Calu3 (cell line): Measurements from ENCODE around the gene MAP1LC3A. TPM values are rescaled to one million over a fixed set of nuclear protein-coding genes. Genes with fewer than 3 reads are reported as not detected.

Experiments used
- BruUV-seq: library from RNA; stranded (reverse); fragments of 400-500 nt; replicated peaks from 2 replicates; lab custom pipeline; 2021; lab: Mats Ljungman, UMichigan
- CTCF ChIA-PET: fragments of 300-600 bp; sonication (Branson Sonifier 250); formaldehyde crosslinking; loops from one replicate; lab custom pipeline; 2022; ENCODE audit warnings: antibody characterized with exemption; lab: Charles Lee
- DNase-seq: peaks from one replicate; pipeline ENCODE4 v3.0.0; 2022
- H3K27ac Mint-ChIP-seq: one replicate; pipeline ENCODE4 v1.8.0; 2022; ENCODE audit warnings: mixed read lengths; ENCODE audit not compliant: unreplicated experiment
- H3K27me3 Mint-ChIP-seq: one replicate; pipeline ENCODE4 v1.8.0; 2022; ENCODE audit warnings: mixed read lengths; ENCODE audit not compliant: unreplicated experiment
- H3K36me3 Mint-ChIP-seq: one replicate; pipeline ENCODE4 v1.8.0; 2022; ENCODE audit warnings: mild to moderate bottlenecking, moderate library complexity, mixed read lengths; ENCODE audit not compliant: insufficient read depth, unreplicated experiment
- H3K4me1 Mint-ChIP-seq: one replicate; pipeline ENCODE4 v1.8.0; 2022; ENCODE audit warnings: mild to moderate bottlenecking, low read depth, mixed read lengths; ENCODE audit not compliant: unreplicated experiment
- H3K4me3 Mint-ChIP-seq: one replicate; pipeline ENCODE4 v1.8.0; 2022; ENCODE audit warnings: mild to moderate bottlenecking, low read depth, moderate library complexity, mixed read lengths; ENCODE audit not compliant: unreplicated experiment
- H3K9me3 Mint-ChIP-seq: one replicate; pipeline ENCODE4 v1.8.0; 2022; ENCODE audit warnings: low read depth, mixed read lengths; ENCODE audit not compliant: unreplicated experiment
- intact Hi-C: fragments of 100-400 bp; cut with micrococcal nuclease; formaldehyde crosslinking; loops from one replicate; pipeline ENCODE4 v1.10.0; 2022; ENCODE audit not compliant: unreplicated experiment
- total RNA-seq: library from RNA; stranded (reverse); gene quantifications from 2 replicates; pipeline ENCODE4 v1.2.3, GENCODE V29; 2022
- TF ChIP-seq, protein P1 (sequence below): fragments of 200-600 bp; IDR thresholded peaks from one replicate; pipeline ENCODE4 v1.8.0; 2022; ENCODE audit warnings: antibody characterized with exemption; ENCODE audit not compliant: unreplicated experiment

MAP1LC3A gene
- total RNA-seq, 1 experiment from 2014 or later = 0.78 TPM

DNA sequence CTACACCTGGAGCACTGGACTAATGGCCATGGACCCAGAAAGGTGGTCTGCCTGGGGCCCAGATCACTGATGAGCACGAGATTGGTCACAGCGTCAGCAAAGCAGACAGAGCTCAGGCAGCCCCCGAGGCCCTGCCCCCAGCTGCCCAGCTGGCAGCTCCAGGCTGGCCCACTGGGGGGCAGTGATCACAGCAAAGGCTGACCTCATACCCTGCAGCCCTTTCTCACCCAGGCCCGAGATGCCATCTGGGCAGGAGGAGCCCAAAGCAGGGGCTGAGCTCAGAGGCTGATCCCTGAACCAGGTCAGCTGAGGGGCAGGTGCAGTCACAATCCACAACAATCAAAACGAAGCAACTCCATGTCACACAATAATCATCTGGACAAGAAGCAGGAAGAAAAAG, 4.1 kb downstream of the MAP1LC3A start:
- Mint-ChIP-seq H3K36me3 (peaks cover 23% of the 10 kb centered on the region), H3K4me1 (peaks cover 8% of the 10 kb centered on the region), H3K27me3 (no peaks in the 10 kb centered on the region), H3K27ac (no peak overlapping the region), H3K4me3 (no peak overlapping the region), H3K9me3 (no peaks in the 10 kb centered on the region)
- TF ChIP-seq, protein P1, sequence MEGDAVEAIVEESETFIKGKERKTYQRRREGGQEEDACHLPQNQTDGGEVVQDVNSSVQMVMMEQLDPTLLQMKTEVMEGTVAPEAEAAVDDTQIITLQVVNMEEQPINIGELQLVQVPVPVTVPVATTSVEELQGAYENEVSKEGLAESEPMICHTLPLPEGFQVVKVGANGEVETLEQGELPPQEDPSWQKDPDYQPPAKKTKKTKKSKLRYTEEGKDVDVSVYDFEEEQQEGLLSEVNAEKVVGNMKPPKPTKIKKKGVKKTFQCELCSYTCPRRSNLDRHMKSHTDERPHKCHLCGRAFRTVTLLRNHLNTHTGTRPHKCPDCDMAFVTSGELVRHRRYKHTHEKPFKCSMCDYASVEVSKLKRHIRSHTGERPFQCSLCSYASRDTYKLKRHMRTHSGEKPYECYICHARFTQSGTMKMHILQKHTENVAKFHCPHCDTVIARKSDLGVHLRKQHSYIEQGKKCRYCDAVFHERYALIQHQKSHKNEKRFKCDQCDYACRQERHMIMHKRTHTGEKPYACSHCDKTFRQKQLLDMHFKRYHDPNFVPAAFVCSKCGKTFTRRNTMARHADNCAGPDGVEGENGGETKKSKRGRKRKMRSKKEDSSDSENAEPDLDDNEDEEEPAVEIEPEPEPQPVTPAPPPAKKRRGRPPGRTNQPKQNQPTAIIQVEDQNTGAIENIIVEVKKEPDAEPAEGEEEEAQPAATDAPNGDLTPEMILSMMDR = peak; percentile 41
- CTCF ChIA-PET = interaction anchor here (0.5 to 2.0 kb wide), 9 partner anchors 9 to 1282 kb away, joined by 3 to 9 read pairs (median 3); partner anchors contain the start of gene DYNLRB1
- DNase-seq = peak; percentile 41
- intact Hi-C loops = no loop called here
- no TSS peak for BruUV-seq

GRCh38 chr20:34564833-34565232, 6.3 kb downstream of the MAP1LC3A start:
- TF ChIP-seq, protein P1 = no peak
- no peak overlapping the region for H3K4me3 Mint-ChIP-seq
- no peak overlapping the region for H3K27ac Mint-ChIP-seq
- BruUV-seq = no TSS peak
- H3K27me3 Mint-ChIP-seq = no peaks in the 10 kb centered on the region
- no peak for DNase-seq
- no peaks in the 10 kb centered on the region for H3K4me1 Mint-ChIP-seq
- CTCF ChIA-PET = interaction anchor here (0.5 to 1.2 kb wide), 2 partner anchors 111 to 374 kb away, joined by 3 read pairs; no protein-coding TSS in a partner anchor
- intact Hi-C loops = no loop called here
- no peaks in the 10 kb centered on the region for H3K9me3 Mint-ChIP-seq
- H3K36me3 Mint-ChIP-seq = peaks cover 10% of the 10 kb centered on the region

- BruUV-seq = no TSS peak
- CTCF ChIA-PET = interaction anchor here (0.7 to 1.2 kb wide), 3 partner anchors 16 to 426 kb away, joined by 3 to 5 read pairs (median 3); no protein-coding TSS in a partner anchor
- Mint-ChIP-seq H3K4me1 (no peaks in the 10 kb centered on the region), H3K9me3 (no peaks in the 10 kb centered on the region), H3K4me3 (no peak overlapping the region), H3K36me3 (peaks cover 16% of the 10 kb centered on the region), H3K27me3 (no peaks in the 10 kb centered on the region), H3K27ac (no peak overlapping the region)
- TF ChIP-seq, protein P1 = no peak
- intact Hi-C loops = no loop called here
- no peak for DNase-seq
These were observed 8.7 kb downstream of the MAP1LC3A start for GRCh38 chr20:34566978-34567891.

DNA sequence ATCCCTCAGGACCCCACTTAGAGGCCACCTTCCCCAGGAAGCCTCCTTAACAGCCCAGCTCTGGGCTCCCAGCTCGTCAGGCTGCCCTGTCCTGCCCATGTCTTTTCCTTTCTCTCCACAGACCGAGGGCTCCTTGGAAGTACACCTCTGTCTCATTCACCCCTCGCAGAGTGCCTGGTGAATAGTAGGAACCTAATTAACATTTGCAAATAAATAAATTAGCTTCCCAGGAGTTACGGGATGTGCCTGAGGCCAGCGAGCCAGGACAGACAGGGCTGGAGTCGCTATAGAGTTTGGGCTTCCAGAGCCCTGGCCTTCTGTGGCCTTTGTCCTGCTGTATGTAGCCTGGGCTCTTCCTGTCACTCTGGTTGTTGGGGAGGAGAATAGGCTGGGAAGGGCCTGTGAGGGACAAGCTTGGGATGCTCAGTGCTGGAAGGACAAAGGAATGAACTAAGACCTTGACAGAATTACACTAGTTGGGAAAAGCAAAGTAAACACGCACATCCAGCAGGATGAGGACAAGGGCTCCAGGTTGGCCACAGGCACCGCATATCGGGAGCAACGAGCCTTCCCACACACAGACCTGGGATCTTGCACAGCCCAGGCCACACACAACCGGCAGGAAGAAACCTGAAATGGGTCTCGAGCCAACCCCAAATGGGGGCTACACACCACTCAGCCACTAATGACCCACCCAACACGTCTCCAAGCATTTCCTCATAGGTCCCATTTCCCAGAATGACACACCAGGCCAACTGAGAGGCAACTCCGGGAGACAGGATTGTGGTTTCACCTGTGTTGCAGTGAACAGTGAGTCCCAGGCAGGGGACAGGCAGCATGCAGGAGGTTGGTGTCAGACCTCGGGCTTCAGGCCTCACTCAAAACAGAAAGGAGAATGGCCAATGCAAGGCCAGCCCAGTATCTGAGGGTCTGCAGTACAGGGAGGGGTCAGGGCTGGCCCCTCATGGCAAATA, 9.7 kb downstream of the MAP1LC3A start:
- no TSS peak for BruUV-seq
- no peak overlapping the region for H3K27ac Mint-ChIP-seq
- H3K27me3 Mint-ChIP-seq = no peaks in the 10 kb centered on the region
- no peak for DNase-seq
- CTCF ChIA-PET = interaction anchor here (0.7 to 1.2 kb wide), 2 partner anchors 15 to 207 kb away, joined by 3 read pairs; no protein-coding TSS in a partner anchor
- no peak overlapping the region for H3K4me3 Mint-ChIP-seq
- intact Hi-C loops = no loop called here
- TF ChIP-seq, protein P1 = no peak
- no peaks in the 10 kb centered on the region for H3K9me3 Mint-ChIP-seq
- no peaks in the 10 kb centered on the region for H3K4me1 Mint-ChIP-seq
- H3K36me3 Mint-ChIP-seq = peaks cover 16% of the 10 kb centered on the region
